H1 (cell line): ENCODE measurements around the gene RAB36. TPM values are rescaled to one million over a fixed set of nuclear protein-coding genes. Genes with fewer than 3 reads are reported as not detected.

ENCODE experiments used
- E2F6 ChIP-seq: IDR thresholded peaks from 2 replicates; pipeline ENCODE4 v1.6.1; 2012; ENCODE audit warnings: inconsistent platforms
- SP4 ChIP-seq: IDR thresholded peaks from 2 replicates; pipeline ENCODE4 v1.6.1; 2012; ENCODE audit warnings: low read length, inconsistent platforms
- TAF7 ChIP-seq: optimal IDR thresholded peaks from 2 replicates; pipeline ENCODE3; 2011; ENCODE audit warnings: low read depth, mild to moderate bottlenecking, inconsistent platforms, low read length, moderate library complexity, borderline replicate concordance
- polyA plus RNA-seq, 7 experiments: library from polyadenylated mRNA; depleted of rRNA in 3 of 7; stranded (reverse) in 5 of 7; unstranded in 2 of 7; fragments of >200 nt in 5 of 7; fragments of 200-250 nt in 2 of 7; gene quantifications; 1 replicate in 5 of 7; 2 replicates in 1 of 7; 4 replicates in 1 of 7; pipeline versions ENCODE4 v1.2.1 to v1.2.3, GENCODE V29; 2011 to 2013; ENCODE audit warnings: missing spikeins in 2 of 7, mixed read lengths in 2 of 7
- total RNA-seq: library from RNA; stranded (reverse); fragmentation: NEBNext Ultra II Directional; extraction: Animal tissue kit (Norgen Biotek cat#: 25700); gene quantifications from 2 replicates; pipeline ENCODE4 v1.2.1, GENCODE V29; 2021
- TF ChIP-seq, protein P1 (sequence below): fragments of 300-600 bp; sonication (generic); IDR thresholded peaks from 2 replicates; pipeline ENCODE4 v1.7.1; 2012; ENCODE audit warnings: low read length, moderate library complexity, mild to moderate bottlenecking, inconsistent platforms; ENCODE audit not compliant: insufficient replicate concordance
- TF ChIP-seq, protein P2 (sequence below): IDR thresholded peaks from 2 replicates; pipeline ENCODE4 v1.6.1; 2012; ENCODE audit warnings: low read length, inconsistent platforms

The RAB36 gene
- total and polyA plus RNA-seq, 2 of the 8 experiments (the other 6 are each of a cell fraction or from before 2014, with no cell fraction given), result 1.0 to 1.5 TPM

- TF ChIP-seq, protein P1, sequence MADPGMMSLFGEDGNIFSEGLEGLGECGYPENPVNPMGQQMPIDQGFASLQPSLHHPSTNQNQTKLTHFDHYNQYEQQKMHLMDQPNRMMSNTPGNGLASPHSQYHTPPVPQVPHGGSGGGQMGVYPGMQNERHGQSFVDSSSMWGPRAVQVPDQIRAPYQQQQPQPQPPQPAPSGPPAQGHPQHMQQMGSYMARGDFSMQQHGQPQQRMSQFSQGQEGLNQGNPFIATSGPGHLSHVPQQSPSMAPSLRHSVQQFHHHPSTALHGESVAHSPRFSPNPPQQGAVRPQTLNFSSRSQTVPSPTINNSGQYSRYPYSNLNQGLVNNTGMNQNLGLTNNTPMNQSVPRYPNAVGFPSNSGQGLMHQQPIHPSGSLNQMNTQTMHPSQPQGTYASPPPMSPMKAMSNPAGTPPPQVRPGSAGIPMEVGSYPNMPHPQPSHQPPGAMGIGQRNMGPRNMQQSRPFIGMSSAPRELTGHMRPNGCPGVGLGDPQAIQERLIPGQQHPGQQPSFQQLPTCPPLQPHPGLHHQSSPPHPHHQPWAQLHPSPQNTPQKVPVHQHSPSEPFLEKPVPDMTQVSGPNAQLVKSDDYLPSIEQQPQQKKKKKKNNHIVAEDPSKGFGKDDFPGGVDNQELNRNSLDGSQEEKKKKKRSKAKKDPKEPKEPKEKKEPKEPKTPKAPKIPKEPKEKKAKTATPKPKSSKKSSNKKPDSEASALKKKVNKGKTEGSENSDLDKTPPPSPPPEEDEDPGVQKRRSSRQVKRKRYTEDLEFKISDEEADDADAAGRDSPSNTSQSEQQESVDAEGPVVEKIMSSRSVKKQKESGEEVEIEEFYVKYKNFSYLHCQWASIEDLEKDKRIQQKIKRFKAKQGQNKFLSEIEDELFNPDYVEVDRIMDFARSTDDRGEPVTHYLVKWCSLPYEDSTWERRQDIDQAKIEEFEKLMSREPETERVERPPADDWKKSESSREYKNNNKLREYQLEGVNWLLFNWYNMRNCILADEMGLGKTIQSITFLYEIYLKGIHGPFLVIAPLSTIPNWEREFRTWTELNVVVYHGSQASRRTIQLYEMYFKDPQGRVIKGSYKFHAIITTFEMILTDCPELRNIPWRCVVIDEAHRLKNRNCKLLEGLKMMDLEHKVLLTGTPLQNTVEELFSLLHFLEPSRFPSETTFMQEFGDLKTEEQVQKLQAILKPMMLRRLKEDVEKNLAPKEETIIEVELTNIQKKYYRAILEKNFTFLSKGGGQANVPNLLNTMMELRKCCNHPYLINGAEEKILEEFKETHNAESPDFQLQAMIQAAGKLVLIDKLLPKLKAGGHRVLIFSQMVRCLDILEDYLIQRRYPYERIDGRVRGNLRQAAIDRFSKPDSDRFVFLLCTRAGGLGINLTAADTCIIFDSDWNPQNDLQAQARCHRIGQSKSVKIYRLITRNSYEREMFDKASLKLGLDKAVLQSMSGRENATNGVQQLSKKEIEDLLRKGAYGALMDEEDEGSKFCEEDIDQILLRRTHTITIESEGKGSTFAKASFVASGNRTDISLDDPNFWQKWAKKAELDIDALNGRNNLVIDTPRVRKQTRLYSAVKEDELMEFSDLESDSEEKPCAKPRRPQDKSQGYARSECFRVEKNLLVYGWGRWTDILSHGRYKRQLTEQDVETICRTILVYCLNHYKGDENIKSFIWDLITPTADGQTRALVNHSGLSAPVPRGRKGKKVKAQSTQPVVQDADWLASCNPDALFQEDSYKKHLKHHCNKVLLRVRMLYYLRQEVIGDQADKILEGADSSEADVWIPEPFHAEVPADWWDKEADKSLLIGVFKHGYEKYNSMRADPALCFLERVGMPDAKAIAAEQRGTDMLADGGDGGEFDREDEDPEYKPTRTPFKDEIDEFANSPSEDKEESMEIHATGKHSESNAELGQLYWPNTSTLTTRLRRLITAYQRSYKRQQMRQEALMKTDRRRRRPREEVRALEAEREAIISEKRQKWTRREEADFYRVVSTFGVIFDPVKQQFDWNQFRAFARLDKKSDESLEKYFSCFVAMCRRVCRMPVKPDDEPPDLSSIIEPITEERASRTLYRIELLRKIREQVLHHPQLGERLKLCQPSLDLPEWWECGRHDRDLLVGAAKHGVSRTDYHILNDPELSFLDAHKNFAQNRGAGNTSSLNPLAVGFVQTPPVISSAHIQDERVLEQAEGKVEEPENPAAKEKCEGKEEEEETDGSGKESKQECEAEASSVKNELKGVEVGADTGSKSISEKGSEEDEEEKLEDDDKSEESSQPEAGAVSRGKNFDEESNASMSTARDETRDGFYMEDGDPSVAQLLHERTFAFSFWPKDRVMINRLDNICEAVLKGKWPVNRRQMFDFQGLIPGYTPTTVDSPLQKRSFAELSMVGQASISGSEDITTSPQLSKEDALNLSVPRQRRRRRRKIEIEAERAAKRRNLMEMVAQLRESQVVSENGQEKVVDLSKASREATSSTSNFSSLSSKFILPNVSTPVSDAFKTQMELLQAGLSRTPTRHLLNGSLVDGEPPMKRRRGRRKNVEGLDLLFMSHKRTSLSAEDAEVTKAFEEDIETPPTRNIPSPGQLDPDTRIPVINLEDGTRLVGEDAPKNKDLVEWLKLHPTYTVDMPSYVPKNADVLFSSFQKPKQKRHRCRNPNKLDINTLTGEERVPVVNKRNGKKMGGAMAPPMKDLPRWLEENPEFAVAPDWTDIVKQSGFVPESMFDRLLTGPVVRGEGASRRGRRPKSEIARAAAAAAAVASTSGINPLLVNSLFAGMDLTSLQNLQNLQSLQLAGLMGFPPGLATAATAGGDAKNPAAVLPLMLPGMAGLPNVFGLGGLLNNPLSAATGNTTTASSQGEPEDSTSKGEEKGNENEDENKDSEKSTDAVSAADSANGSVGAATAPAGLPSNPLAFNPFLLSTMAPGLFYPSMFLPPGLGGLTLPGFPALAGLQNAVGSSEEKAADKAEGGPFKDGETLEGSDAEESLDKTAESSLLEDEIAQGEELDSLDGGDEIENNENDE, result no peak
- TF ChIP-seq E2F6 (no peak), SP4 (no peak), TAF7 (no peak)
- TF ChIP-seq, protein P2, sequence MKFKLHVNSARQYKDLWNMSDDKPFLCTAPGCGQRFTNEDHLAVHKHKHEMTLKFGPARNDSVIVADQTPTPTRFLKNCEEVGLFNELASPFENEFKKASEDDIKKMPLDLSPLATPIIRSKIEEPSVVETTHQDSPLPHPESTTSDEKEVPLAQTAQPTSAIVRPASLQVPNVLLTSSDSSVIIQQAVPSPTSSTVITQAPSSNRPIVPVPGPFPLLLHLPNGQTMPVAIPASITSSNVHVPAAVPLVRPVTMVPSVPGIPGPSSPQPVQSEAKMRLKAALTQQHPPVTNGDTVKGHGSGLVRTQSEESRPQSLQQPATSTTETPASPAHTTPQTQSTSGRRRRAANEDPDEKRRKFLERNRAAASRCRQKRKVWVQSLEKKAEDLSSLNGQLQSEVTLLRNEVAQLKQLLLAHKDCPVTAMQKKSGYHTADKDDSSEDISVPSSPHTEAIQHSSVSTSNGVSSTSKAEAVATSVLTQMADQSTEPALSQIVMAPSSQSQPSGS, result no peak
These were observed 10.6 kb downstream of the RAB36 start (continued) for GRCh38 chr22:23155831-23156230.
